GM18517 (cell line): ENCODE data around the gene TRAPPC11.

Source experiments
- ATAC-seq: cut with Tn5 transposase; IDR thresholded peaks from one replicate; pipeline ENCODE4 v1.9.1; 2021; ENCODE audit warnings: mild to moderate bottlenecking, moderate library complexity; ENCODE audit not compliant: unreplicated experiment

TRAPPC11 gene

DNA sequence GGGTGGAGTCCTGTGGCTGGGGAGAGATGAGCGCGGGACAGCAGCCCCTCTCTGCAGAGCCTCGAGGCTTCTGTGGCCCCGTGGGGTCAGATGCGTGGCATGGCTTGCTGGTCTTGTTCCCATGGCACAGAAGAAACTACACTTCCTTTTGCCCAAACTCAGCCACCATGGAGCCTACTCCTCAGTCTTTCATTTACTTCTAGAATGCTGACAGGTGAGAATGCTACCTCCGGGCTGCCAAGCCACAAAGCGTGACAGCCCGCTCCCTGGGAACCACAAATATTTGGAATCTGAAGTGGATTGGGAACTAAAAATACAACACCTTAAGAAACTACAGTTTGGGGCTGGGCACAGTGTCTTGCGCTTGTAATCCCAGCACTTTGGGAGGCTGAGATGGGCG is 98.0 kb downstream of the TRAPPC11 start:
- ATAC-seq = no peak

DNA sequence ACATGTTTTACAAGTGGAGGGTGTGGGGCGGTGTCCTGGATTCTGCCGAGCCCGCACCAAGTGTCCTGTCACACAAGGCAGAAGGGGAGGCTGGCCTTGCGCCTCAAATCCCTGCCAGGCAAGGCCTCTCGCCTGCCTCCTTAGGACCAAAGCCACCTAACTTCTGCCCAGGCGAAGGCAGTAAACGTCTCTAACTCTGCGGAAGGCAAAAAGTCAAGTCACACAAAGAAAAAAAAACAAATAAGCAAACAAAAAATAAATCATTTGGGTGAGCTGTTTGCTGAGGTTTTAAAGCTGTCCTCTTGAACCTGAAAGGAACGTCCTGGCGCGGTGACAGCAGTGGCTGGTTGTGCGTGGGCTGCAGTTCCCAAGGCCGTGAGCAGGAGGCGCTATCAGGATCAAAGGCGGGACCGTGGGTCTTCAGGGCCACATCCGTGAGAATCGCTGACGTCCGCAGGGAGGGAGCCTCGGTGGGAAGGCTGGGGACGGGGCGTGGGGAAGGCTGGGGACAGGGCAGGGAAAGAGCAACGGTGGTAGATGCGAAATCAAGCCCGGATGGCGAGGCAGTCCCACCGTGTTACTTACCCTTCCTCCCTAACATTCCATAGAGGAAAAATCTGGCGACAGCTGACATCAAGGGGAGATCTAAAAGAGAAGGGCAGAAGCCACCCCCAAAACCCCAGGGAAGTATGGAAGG is 99.1 kb downstream of the TRAPPC11 start:
- no peak for ATAC-seq

DNA sequence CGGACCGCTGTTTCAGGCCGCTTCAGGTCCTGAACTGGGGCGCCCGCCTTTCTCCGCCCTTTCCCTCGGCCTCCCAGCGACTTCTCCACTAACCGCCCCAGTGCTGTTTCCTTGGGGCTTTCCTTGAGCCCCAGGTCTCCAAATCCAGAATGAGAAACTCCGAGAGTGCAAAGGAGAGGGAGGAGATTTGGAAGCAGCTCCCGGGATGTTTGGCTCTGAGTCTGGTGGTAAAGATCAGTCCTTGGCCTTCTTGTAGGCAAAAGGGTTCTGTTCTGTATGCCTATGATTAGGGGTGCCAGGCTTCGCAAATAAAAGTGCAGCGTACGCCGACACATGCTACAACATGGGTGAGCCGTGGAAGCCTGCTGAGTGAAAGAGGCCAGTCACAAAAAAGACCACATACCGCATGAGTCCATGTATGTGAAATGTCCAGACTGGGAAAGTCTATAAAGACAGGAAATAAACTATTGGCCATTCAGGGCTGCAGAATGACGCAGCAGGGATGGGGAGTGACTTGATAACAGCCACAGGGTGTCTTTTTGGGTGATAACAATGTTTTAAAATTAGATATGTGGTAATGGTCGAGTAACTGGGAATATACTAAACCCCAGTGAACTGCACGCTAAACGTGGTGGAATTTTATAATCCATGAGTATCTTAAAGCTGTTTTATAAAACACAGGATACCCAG is 99.8 kb downstream of the TRAPPC11 start:
- no peak for ATAC-seq

DNA sequence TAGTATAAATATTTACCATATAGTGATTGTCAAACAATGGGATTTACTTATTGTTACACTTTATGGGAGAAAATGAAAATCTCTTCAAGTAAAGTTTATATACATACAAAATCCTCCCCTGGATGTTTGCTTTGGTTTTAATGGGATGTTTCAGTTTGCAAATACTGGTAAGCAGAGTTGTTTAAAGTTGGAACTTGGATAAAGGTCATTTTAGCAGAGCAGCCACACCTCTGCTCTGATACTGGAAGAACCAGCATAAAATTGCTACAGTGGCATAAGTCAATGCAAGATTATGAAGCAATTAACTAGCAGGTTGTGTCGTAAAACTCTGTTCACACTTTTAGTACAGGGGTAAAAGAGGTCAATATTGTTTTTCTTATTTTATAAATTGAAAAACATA is 101.2 kb downstream of the TRAPPC11 start:
- ATAC-seq = no peak
